SK-N-DZ (cell line): ENCODE data around the gene CADPS. TPM values are rescaled to one million over a fixed set of nuclear protein-coding genes. Genes with fewer than 3 reads are reported as not detected.

Experiments
- DNase-seq: peaks from one replicate; pipeline ENCODE4 v3.0.0-alpha.2; 2015; ENCODE audit warnings: low spot score
- polyA plus RNA-seq, 2 experiments: library from polyadenylated mRNA; depleted of rRNA; stranded (reverse); fragments of >200 nt; gene quantifications; 2 replicates each; pipeline ENCODE4 v1.2.3, GENCODE V29; 2014

CADPS gene
- polyA plus RNA-seq (2014; cell fraction: cytosol; rRNA removed) = 19.3 and 28.9 TPM in 2 replicates
- 48.2 and 52.2 TPM in 2 replicates for polyA plus RNA-seq (2014; cell fraction: nucleus; rRNA removed)

DNA sequence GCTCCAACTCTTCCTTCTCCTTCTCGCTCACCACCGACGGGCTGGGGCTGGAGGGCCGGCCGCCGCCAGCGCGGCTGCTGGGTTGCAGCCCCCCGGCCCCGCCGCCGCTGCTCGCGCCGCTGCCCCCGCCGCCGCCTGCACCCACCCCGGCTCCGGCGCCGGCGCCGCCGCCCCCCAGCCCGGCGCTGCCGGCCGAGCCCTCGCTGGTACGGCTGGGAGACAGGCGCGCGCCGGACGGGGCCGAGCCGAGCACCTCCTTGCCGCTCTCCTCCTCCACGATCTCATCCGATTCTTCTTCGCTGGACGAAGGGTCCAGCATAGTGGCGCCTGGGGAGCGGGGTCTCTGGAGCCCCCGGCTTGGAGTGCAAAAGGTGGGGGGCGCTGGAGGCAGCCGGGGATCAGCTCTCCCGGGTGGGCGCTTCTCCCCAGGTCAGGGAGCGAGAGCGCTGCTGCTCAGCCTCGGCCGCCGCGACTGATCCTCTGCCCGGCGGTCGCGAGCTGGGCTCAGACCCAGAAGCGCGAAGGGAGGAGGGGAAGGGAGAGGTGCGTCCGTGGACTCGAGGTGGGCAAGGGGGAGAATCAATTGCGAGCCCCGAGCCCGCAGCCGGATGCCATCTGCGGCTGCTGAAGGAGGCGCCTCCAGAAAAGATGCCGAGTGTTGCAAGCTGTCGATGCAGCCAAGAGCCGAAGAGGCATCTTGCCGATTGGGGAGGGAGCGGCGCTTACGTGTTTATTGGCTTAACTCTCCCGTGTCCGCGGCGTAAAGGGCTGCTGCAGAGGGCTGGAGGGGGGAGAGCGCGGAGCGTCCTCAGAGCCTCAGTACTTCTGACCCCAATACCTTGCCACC is at the start of gene CADPS:
TSS of gene CADPS (minus strand) at position 706 of the 847 bp plus-strand sequence. CDS start at position 319, 387 bp downstream.
- DNase-seq = peak; percentile 70

GRCh38 chr3:62923066-62923465 is 47.9 kb upstream of the CADPS start:
- DNase-seq = no peak

DNA sequence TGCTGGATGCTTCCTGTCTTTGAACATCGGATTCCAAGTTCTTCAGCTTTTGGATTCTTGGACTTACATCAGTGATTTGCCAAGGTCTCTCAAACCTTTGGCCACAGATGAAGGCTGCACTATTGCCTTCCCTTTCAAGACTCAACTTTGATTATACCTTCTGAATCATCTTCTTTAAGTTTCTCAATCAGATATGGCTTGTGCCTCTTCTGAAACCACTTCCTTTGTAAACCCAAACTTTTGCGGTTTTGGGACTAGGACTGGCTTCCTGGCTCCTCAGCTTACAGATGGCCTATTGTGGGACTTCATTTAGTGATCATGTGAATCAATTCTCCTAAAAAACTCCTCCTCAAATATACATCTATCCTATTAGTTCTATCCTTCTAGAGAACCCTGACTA is 47.1 kb upstream of the CADPS start:
- no peak for DNase-seq

DNA sequence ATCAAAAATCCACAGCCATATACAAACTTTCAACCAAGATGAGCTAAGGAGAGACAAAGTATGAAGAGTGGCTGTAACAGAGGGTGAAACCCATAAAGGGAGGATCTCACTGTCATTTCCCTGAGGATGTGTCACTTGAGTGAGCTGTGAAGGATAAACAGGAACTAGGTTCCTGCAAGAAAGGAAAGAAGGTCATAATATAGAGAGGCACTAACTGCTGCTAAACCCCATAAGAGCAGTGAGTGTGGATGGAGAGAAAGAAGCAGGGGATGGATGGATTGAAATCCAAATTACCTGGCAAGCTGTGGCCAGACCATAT is 45.2 kb upstream of the CADPS start:
- no peak for DNase-seq

DNA sequence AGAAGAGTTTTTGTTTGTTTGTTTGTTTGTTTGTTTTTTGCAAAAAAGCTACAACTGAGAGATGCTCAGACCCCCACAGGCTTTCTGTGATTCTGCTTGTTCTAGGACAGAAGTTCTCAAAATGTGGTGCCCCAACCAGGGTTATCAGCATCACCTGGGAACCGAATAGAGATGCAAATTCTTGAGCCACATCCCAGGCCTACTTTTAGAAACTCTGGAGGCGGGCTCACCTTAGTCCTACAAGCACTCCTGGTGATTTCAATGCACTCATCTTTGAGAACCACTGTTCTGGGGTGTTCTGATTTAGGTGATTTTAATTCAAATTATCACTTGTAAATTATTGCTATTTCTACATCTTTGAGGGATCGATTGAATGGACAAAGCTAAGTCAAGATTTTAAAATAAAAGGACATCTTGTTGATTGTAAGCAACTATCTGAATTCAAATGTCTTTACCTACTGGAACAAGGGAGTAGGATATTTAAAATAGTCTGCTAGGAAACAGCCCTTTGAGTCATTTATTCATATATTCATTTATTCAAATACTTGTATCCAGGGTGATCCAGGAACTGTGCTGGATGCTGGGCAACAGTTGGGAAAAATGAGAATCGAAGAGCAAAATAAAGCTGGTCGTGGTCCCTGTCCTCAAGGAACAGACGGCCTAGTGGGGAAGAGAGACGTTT is 44.7 kb upstream of the CADPS start:
- DNase-seq = no peak

DNA sequence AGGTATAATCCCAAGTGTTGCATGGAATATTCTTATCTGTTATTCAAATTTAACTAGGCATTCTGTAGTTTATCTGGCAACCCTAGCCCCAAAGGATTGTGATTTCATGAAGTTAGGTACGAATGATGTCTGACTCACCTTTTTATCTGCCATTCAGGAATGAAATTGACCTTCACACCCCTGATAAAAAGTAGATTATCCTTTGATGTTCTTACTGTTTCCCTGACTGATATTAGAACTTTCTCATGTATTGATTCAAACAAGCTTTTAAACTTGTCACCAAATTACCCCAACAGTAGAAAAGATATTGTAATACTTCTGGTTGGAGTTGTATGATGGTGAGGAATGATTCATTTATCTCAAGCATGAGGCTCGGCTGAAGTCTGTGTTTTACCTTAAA is 43.6 kb upstream of the CADPS start:
- no peak for DNase-seq

DNA sequence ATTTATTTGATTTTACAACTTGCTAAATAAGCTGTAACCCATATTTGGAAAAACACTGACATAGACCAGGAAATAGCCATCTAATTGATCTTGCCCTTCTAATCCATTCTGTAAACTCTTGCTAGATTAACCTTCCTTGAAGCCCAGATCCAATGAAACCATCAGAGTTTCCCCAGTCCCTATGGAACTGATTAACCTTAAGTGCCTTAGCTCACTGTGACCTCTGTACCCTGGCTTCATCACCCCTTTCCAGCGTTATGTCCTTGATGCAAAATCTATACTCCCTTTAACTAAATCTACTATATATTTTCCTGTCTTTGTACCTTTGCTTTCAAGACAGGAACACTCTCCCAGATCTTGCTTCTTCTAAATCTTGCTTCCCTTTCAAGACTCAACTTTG is 42.9 kb upstream of the CADPS start:
- DNase-seq = no peak

- no peak for DNase-seq
These were observed 36.3 kb upstream of the CADPS start for GRCh38 chr3:62911526-62911925.

GRCh38 chr3:62905331-62905730 is 30.1 kb upstream of the CADPS start:
- no peak for DNase-seq

DNA sequence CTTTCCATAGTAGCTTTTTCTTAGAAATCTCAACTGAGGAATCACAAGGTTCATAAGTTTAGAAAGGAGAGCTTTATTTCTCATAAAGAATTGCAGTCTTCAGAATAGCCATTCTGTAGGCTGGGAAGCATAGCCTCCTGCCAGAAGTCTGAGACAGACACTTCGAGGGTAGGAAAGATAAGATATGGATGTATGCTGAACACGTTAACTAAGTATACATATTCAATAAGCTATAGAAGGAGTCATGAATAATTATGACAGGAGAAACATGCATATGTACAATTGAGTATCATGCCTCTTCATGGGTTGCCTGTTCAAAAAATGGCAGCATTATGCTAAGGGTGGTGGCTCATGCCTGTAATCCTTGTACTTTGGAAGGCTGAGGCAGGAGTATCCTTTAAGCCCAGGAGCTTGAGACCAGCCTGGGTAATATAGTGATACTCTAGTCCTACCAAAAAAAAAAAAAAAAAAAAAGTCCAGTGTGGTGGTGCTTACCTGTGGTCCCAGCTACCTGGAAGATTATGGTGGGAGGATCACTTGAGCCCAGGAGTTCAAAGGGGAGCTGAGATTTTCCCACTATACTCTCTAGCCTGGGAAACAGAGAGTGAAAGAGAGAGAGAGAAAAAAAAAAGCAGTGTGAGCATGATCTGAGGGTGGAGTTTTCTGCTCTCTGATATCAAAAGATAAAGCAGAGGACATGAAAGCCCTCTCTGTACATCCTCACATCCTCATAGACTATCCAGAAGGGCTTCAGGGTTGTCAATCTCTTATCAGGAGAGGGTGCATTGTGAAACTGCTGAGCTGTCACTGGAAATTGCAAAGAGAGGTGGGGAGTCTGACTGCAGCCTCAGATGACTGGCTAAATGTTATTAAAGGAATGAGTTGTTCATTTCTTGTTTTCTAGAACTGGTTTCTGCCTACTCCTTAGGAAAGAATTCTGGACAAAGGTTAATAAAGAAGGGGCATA is 23.6 kb upstream of the CADPS start:
- DNase-seq = no peak

- no peak for DNase-seq
These were observed 20.7 kb upstream of the CADPS start for GRCh38 chr3:62895901-62896300.

GRCh38 chr3:62892951-62893350 is 17.7 kb upstream of the CADPS start:
- no peak for DNase-seq

DNA sequence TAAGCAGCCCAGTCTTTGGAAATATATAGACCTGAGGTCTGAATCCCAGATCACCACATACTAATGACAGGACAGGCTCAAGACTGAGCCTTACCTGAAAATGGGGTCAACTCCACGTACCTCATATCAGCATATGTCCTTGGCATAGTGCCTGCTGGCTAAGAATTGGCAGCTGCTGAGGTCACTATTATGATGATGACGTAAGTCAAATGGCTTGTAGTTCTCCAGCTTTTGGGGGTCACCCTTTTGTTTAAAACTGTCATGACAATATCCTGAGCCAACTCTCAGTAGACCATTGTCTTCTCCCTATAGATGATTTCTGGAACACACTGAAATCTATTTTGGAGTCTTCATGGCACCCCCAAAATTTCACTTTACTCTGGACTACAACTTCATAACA is 16.8 kb upstream of the CADPS start:
- DNase-seq = no peak

DNA sequence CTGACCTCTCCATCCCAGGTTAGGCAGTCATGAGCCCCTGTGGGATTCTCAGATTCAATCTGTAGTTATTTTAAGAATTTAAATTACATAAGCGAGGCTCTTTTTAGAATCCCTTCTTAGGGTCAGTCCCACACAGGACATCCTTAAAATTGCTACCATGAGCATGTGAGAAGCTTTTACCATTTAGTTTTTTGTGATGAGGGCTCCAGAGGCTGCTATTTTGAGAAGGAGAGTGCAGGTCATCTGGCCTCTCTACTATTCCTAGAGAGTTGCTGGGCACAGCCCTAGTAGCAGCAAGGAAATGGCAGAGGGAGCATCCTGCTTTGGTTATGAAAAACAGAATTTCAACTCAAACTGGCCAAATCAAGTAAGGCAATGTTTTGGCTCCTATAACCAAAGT is 13.6 kb upstream of the CADPS start:
- DNase-seq = no peak

GRCh38 chr3:62888180-62888579 is 13.0 kb upstream of the CADPS start:
- DNase-seq = peak; percentile 22

DNA sequence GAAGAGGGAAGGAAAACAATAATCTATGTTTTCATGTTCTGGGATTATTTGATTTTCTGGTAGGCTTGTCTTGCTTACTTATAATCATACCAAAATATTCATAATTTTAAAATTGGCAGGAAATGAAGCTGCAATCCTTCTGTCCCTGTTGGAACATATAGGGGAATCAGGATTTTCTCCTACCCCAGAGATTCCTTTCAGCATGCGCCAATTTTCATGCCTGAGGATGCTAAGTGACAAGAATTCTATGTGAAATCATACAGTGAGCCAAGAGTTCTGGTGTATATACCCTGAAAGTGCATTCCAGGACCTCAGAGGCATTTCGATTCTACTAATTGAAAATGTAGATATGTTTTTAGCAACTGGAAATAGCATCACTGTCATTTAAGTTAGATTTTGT is 9.9 kb upstream of the CADPS start:
- DNase-seq = no peak

GRCh38 chr3:62884096-62884870 is 9.1 kb upstream of the CADPS start:
- no peak for DNase-seq

GRCh38 chr3:62882676-62883200 is 7.5 kb upstream of the CADPS start:
- no peak for DNase-seq

- peak; percentile 64 for DNase-seq
These were observed 848 bp upstream of the CADPS start for GRCh38 chr3:62876064-62876463.

- DNase-seq = no peak
These were observed 364 bp upstream of the CADPS start for GRCh38 chr3:62875558-62876002.
